RWPE2 (cell line): ENCODE results near the gene DSG2.

Experiments
- ATAC-seq: fragments of 200-7000 bp; cut with Tn5 transposase; 3 replicates; pipeline ENCODE4 v1.9.1; 2021; ENCODE audit warnings: low read depth
- DNase-seq: peaks from one replicate; pipeline ENCODE4 v3.0.0-alpha.2; 2020; ENCODE audit warnings: low spot score
- H3K27ac ChIP-seq: fragments of 450-650 bp; 2 replicates; pipeline ENCODE4 v1.5.1; 2017; ENCODE audit warnings: mild to moderate bottlenecking; ENCODE audit not compliant: poor library complexity, severe bottlenecking
- H3K27me3 ChIP-seq: fragments of 250-450 bp; sonication (Bioruptor Pico); 2 replicates; pipeline ENCODE4 v1.5.1; 2021; ENCODE audit warnings: mild to moderate bottlenecking, moderate library complexity; ENCODE audit not compliant: insufficient read depth, poor library complexity, severe bottlenecking
- H3K36me3 ChIP-seq: fragments of 250-450 bp; sonication (Bioruptor Pico); 2 replicates; pipeline ENCODE4 v1.5.1; 2020; ENCODE audit warnings: low read depth, mild to moderate bottlenecking, moderate library complexity
- H3K4me1 ChIP-seq: fragments of 250-450 bp; sonication (Bioruptor Pico); 2 replicates; pipeline ENCODE4 v1.5.1; 2021; ENCODE audit warnings: mild to moderate bottlenecking, moderate library complexity; ENCODE audit not compliant: insufficient read depth, poor library complexity, severe bottlenecking
- H3K4me3 ChIP-seq: fragments of 250-450 bp; sonication (Bioruptor Pico); 2 replicates; pipeline ENCODE4 v1.5.1; 2021; ENCODE audit warnings: mild to moderate bottlenecking, moderate library complexity; ENCODE audit not compliant: severe bottlenecking
- H3K9me3 ChIP-seq: fragments of 250-450 bp; sonication (Bioruptor Pico); 2 replicates; pipeline ENCODE4 v1.5.1; 2021; ENCODE audit warnings: mild to moderate bottlenecking, moderate library complexity; ENCODE audit not compliant: severe bottlenecking
- TF ChIP-seq, protein P1 (sequence below): fragments of 450-650 bp; IDR thresholded peaks from one replicate; pipeline ENCODE4 v1.5.1; 2017; ENCODE audit warnings: mild to moderate bottlenecking, moderate library complexity; ENCODE audit not compliant: poor library complexity, severe bottlenecking

The DSG2 gene

DNA sequence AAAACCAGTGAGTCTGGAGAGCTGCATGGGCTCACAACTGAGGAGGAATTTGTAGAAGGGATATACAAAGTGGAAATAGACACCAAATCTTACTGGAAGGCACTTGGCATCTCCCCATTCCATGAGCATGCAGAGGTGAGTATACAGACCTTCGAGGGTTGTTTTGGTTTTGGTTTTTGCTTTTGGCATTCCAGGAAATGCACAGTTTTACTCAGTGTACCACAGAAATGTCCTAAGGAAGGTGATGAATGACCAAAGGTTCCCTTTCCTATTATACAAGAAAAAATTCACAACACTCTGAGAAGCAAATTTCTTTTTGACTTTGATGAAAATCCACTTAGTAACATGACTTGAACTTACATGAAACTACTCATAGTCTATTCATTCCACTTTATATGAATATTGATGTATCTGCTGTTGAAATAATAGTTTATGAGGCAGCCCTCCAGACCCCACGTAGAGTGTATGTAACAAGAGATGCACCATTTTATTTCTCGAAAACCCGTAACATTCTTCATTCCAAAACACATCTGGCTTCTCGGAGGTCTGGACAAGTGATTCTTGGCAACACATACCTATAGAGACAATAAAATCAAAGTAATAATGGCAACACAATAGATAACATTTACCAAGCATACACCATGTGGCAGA, 97.3 kb downstream of the DSG2 start:
- DNase-seq (no peak), ATAC-seq (no peak)
- H3K27me3 ChIP-seq, result no peaks in the 10 kb centered on the region
- no peak overlapping the region for H3K27ac ChIP-seq
- H3K36me3 ChIP-seq, result no peaks in the 10 kb centered on the region
- no peaks in the 10 kb centered on the region for H3K9me3 ChIP-seq
- TF ChIP-seq, protein P1, sequence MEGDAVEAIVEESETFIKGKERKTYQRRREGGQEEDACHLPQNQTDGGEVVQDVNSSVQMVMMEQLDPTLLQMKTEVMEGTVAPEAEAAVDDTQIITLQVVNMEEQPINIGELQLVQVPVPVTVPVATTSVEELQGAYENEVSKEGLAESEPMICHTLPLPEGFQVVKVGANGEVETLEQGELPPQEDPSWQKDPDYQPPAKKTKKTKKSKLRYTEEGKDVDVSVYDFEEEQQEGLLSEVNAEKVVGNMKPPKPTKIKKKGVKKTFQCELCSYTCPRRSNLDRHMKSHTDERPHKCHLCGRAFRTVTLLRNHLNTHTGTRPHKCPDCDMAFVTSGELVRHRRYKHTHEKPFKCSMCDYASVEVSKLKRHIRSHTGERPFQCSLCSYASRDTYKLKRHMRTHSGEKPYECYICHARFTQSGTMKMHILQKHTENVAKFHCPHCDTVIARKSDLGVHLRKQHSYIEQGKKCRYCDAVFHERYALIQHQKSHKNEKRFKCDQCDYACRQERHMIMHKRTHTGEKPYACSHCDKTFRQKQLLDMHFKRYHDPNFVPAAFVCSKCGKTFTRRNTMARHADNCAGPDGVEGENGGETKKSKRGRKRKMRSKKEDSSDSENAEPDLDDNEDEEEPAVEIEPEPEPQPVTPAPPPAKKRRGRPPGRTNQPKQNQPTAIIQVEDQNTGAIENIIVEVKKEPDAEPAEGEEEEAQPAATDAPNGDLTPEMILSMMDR, result no peak
- H3K4me3 ChIP-seq, result no peak overlapping the region
- H3K4me1 ChIP-seq, result no peaks in the 10 kb centered on the region

DNA sequence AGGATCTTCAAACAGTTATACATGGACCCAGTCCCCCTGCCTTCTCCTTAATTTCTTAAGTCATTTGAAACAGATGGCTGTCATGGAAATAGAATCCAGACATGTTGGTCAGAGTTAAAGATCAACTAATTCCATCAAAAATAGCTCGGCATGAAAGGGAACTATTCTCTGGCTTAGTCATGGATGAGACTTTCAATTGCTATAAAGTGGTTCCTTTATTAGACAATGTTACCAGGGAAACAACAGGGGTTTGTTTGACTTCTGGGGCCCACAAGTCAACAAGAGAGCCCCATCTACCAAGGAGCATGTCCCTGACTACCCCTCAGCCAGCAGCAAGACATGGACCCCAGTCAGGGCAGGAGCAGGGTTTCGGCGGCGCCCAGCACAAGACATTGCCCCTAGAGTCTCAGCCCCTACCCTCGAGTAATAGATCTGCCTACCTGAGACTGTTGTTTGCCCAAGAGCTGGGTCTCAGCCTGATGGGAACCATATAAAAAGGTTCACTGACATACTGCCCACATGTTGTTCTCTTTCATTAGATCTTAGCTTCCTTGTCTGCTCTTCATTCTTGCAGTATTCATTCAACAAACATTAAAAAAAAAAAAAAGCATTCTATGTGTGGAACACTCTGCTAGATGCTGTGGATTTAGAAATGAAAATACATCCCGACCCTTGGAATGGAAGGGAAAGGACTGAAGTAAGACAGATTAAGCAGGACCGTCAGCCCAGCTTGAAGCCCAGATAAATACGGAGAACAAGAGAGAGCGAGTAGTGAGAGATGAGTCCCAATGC, 98.3 kb downstream of the DSG2 start:
- Histone ChIP-seq H3K9me3 (no peaks in the 10 kb centered on the region), H3K4me1 (no peaks in the 10 kb centered on the region), H3K4me3 (no peak overlapping the region), H3K27ac (no peak overlapping the region), H3K27me3 (no peaks in the 10 kb centered on the region), H3K36me3 (no peaks in the 10 kb centered on the region)
- TF ChIP-seq, protein P1, result no peak
- DNase-seq (no peak), ATAC-seq (no peak)

DNA sequence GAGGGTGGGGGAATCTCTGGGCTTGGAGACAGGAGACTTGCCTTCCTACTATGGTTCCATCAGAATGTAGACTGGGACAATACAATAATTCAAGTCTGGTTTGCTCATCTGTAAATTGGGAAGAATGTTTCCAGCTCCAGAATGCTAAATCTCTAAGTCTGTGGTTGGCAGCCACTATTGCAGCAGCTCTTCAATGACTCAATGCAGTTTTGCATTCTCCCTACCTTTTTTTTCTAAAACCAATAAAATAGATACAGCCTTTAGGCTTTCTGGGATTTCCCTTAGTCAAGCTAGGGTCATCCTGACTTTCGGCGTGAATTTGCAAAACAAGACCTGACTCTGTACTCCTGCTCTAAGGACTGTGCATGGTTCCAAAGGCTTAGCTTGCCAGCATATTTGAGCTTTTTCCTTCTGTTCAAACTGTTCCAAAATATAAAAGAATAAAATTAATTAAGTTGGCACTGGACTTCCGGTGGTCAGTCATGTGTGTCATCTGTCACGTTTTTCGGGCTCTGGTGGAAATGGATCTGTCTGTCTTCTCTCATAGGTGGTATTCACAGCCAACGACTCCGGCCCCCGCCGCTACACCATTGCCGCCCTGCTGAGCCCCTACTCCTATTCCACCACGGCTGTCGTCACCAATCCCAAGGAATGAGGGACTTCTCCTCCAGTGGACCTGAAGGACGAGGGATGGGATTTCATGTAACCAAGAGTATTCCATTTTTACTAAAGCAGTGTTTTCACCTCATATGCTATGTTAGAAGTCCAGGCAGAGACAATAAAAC, 100.2 kb downstream of the DSG2 start:
- H3K4me3 ChIP-seq, result no peak overlapping the region
- no peak overlapping the region for H3K27ac ChIP-seq
- DNase-seq (no peak), ATAC-seq (no peak)
- no peaks in the 10 kb centered on the region for H3K36me3 ChIP-seq
- no peaks in the 10 kb centered on the region for H3K9me3 ChIP-seq
- no peaks in the 10 kb centered on the region for H3K27me3 ChIP-seq
- TF ChIP-seq, protein P1, result no peak
- H3K4me1 ChIP-seq, result no peaks in the 10 kb centered on the region
